ENCODE results near the gene DRC1. TPM values are rescaled to one million over a fixed set of nuclear protein-coding genes. Genes with fewer than 3 reads are reported as not detected.

Gene DRC1
- total RNA-seq, 1 donor from 2014 or later = not detected

DNA sequence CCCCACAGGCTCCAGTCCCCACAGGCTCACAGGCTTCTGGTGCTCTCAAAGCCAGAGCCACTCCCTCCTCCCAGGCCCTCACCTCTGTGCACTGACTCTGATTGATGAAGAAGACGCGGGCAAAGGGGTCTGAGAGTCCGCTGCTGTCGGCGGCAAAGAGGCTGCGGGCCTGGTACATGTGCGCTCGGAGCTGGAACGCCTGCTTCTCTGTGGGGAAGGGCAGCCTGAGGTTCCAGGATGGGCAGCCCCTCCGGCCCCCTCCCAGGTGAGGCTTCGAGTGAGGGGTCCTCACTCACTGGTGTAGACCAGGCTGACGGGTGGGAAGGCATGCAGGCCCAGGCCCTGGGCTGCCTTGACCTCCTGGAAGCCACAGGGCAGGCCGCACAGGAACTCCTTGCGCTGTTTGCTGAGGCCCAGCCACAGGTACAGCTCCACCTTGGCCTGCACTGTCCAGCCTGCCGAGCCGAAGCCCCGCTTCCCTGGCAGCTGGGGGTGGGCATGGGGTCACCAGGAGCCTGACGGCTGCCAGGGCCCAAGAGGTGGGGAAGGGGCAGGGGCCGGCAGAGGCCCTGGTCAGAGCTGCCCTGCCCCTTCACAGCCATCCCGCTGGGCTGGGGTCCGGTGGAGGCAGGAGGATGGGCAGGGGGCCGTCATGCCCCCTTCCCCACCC lies 74.2 kb downstream of the DRC1 start:
- Histone ChIP-seq H3K4me3 (no peak overlapping the region), H3K36me3 (no peaks in the 10 kb centered on the region), H3K9me3 (no peaks in the 10 kb centered on the region), H3K27ac (no peak overlapping the region), H3K4me1 (peaks cover 7% of the 10 kb centered on the region), H3K27me3 (no peaks in the 10 kb centered on the region)
- intact Hi-C loops (cut with DNase I) = no loop called here
- no peak for TF ChIP-seq POLR2AphosphoS5 (IDR thresholded peaks at IDR 0.05; ENCODE audit: insufficient read depth in 1 of 2, low read depth in 1 of 2)
- TF ChIP-seq POLR2A (IDR thresholded peaks at IDR 0.05) = no peak
- TF ChIP-seq, protein P1, sequence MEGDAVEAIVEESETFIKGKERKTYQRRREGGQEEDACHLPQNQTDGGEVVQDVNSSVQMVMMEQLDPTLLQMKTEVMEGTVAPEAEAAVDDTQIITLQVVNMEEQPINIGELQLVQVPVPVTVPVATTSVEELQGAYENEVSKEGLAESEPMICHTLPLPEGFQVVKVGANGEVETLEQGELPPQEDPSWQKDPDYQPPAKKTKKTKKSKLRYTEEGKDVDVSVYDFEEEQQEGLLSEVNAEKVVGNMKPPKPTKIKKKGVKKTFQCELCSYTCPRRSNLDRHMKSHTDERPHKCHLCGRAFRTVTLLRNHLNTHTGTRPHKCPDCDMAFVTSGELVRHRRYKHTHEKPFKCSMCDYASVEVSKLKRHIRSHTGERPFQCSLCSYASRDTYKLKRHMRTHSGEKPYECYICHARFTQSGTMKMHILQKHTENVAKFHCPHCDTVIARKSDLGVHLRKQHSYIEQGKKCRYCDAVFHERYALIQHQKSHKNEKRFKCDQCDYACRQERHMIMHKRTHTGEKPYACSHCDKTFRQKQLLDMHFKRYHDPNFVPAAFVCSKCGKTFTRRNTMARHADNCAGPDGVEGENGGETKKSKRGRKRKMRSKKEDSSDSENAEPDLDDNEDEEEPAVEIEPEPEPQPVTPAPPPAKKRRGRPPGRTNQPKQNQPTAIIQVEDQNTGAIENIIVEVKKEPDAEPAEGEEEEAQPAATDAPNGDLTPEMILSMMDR (IDR thresholded peaks at IDR 0.05) = no peak
- no peak for DNase-seq (ENCODE audit: extremely low spot score in 2 of 2)

DNA sequence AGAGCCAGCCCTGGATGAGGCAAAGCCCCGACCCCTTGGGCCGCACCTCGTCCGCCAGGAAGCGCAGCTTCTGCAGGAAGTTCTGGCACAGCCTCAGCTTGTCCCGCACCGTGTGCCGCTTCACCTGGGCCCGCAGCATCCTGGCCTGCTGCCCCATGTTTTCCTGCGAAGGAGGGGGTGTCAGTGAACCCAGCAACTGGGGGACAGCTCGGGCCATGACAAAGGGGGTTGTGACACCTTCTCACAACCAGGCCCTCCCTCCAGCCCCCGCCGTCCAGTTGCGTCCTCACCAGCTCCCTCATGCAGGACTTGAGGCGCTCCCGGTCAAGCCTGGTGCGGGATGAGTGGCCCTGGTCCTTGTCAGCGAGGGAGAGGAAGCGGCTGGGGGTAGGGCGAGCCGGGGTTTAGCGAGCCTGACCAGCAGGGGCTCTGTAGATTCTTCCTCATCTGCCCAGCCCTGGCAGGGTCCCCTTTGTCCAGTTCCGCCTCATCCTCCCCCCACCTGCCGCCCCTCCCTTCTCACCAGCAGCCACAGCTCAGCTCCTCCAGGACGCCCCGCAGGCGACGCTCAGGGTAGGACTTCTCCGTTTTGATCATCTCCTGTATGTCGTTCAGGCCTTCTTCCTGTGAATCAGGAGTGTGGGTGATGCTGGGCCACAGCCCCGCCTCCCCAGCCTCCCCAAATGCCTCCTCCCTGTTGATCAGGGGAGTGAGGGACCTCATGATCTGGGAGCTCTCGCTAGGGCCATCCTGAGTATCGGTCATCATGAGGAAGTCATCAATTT lies 75.6 kb downstream of the DRC1 start:
- DNase-seq (ENCODE audit: extremely low spot score in 2 of 2) = no peak
- Histone ChIP-seq H3K36me3 (no peaks in the 10 kb centered on the region), H3K9me3 (no peaks in the 10 kb centered on the region), H3K27me3 (no peaks in the 10 kb centered on the region), H3K4me1 (peaks cover 7% of the 10 kb centered on the region), H3K27ac (no peak overlapping the region), H3K4me3 (no peak overlapping the region)
- intact Hi-C loops (cut with DNase I) = no loop called here
- TF ChIP-seq, protein P1 (IDR thresholded peaks at IDR 0.05) = no peak
- TF ChIP-seq POLR2AphosphoS5 (IDR thresholded peaks at IDR 0.05; ENCODE audit: insufficient read depth in 1 of 2, low read depth in 1 of 2) = no peak

DNA sequence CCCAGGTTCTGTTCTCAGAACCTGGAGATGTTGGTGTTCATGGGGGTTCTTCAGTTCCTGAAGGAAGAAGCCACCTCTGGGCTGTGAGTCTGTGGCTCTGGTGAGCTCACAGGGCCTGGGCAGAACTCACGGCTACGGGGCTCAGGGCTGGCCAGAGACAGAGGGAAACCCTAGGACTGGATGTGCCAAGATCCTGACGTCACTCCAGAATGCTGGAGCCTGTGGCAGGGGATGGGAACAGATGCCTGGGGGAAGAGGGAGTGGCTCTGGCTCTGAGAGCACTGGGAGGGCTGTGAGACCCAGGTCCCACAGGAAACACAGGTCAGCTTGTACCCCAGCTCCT lies 76.2 kb downstream of the DRC1 start, which contains the start of gene OTOF:
OTOF (minus strand) TSS at position 214 of the 343 bp plus-strand sequence.
- intact Hi-C loops (cut with DNase I) = no loop called here
- DNase-seq (ENCODE audit: extremely low spot score in 2 of 2) = no peak
- Histone ChIP-seq H3K4me3 (no peak within 1 kb of the TSS), H3K36me3 (no peaks in the 10 kb centered on the region), H3K4me1 (peaks cover 7% of the 10 kb centered on the region), H3K27me3 (no peaks in the 10 kb centered on the region), H3K9me3 (no peaks in the 10 kb centered on the region), H3K27ac (no peak within 1 kb of the TSS)
- TF ChIP-seq, protein P1 (IDR thresholded peaks at IDR 0.05) = no peak
- TF ChIP-seq POLR2AphosphoS5 (IDR thresholded peaks at IDR 0.05; ENCODE audit: insufficient read depth in 1 of 2, low read depth in 1 of 2) (no peak), POLR2A (IDR thresholded peaks at IDR 0.05) (no peak)

DNA sequence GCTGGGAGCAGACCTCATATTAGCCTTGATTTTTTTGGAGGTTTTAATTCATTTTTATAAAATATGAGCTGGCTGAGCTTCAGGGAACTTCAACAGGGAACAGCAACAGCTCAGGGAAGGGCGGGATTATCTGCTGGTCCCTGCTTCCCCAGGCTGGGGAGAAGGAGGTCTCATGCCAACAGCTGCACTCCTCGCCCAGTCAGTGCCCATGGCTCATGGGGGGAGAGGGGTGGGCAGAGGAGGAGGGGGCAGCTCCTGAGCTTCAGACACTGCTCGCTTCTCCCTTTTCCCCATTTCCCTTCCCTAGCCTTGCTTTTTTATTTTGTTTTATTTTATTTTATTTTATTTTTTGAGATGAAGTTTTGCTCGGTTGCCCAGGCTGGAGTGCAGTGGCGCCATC lies 76.6 kb downstream of the DRC1 start:
- H3K4me3 ChIP-seq = no peak overlapping the region
- H3K9me3 ChIP-seq = no peaks in the 10 kb centered on the region
- no peak for DNase-seq (ENCODE audit: extremely low spot score in 2 of 2)
- no peaks in the 10 kb centered on the region for H3K27me3 ChIP-seq
- H3K36me3 ChIP-seq = no peaks in the 10 kb centered on the region
- H3K4me1 ChIP-seq = peaks cover 7% of the 10 kb centered on the region
- TF ChIP-seq POLR2A (IDR thresholded peaks at IDR 0.05) = no peak
- no peak for TF ChIP-seq POLR2AphosphoS5 (IDR thresholded peaks at IDR 0.05; ENCODE audit: insufficient read depth in 1 of 2, low read depth in 1 of 2)
- no peak overlapping the region for H3K27ac ChIP-seq
- intact Hi-C loops (cut with DNase I) = no loop called here

DNA sequence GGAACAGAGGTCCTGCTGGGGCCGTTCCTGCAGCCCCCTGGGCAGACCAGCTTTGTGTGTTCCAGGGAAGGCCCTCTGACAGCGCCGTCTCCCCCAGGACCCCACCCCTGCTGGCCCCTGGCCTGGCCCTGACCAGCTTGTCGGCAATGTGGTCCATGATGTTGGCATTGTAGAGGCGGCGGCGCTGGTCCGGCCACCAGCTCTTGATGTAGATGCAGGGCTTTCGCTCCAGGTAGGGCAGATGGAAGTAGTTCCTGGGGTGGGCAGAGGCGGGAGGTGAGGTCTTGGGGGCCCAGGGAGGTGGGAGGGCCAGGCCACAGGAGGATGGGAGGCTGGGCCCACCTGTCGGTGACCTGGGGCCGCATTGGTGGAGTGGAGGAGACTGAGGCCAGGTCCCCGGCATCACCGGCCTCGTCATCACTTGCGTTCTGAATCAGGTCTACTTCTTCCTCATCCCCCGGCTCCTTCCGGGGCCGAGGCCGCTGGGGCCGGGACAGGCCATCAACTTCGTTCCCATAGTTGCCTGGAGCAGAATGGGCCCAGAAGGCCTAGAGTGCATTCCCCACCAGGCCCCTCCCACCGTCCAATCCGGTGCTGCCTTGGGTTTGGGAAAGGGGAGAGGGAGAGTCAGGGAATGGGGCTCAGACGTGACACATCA lies 77.5 kb downstream of the DRC1 start:
- Histone ChIP-seq H3K36me3 (no peaks in the 10 kb centered on the region), H3K27me3 (no peaks in the 10 kb centered on the region), H3K4me3 (no peak overlapping the region), H3K9me3 (no peaks in the 10 kb centered on the region), H3K27ac (no peak overlapping the region), H3K4me1 (peaks cover 7% of the 10 kb centered on the region)
- TF ChIP-seq POLR2A (IDR thresholded peaks at IDR 0.05) (no peak), POLR2AphosphoS5 (IDR thresholded peaks at IDR 0.05; ENCODE audit: insufficient read depth in 1 of 2, low read depth in 1 of 2) (no peak)
- TF ChIP-seq, protein P1 (IDR thresholded peaks at IDR 0.05) = no peak
- intact Hi-C loops (cut with DNase I) = no loop called here
- no peak for DNase-seq (ENCODE audit: extremely low spot score in 2 of 2)

All from vagina (tissue), 2 donors.